Endodermal cell (in vitro differentiated cells): Measurements from ENCODE around the gene KRT34. TPM values are rescaled to one million over a fixed set of nuclear protein-coding genes. Genes with fewer than 3 reads are reported as not detected.

ENCODE experiments used
- DNase-seq: peaks from one replicate; pipeline ENCODE4 v3.0.0-alpha.2; 2017
- H3K27ac ChIP-seq: 2 replicates; pipeline ENCODE4 v1.5.1; 2013; ENCODE audit warnings: mild to moderate bottlenecking, low read depth, low read length, moderate library complexity
- H3K27me3 ChIP-seq: 2 replicates; pipeline ENCODE4 v1.6.1; 2013; ENCODE audit warnings: mild to moderate bottlenecking, low read length, moderate library complexity; ENCODE audit not compliant: insufficient read depth, control insufficient read depth, poor library complexity, severe bottlenecking
- H3K36me3 ChIP-seq: 2 replicates; pipeline ENCODE4 v1.7.0; 2013; ENCODE audit warnings: mild to moderate bottlenecking, low read length, moderate library complexity; ENCODE audit not compliant: control insufficient read depth, insufficient read depth
- H3K4me1 ChIP-seq: one replicate; pipeline ENCODE4 v1.7.0; 2013; ENCODE audit warnings: low read length; ENCODE audit not compliant: control insufficient read depth, insufficient read depth
- H3K4me3 ChIP-seq: 2 replicates; pipeline ENCODE4 v1.5.1; 2013; ENCODE audit warnings: mild to moderate bottlenecking, low read length, moderate library complexity
- H3K9ac ChIP-seq: 2 replicates; pipeline ENCODE4 v1.6.1; 2013; ENCODE audit warnings: mild to moderate bottlenecking, low read length, moderate library complexity; ENCODE audit not compliant: poor library complexity, severe bottlenecking; ENCODE audit errors: extremely low read depth
- H3K9me3 ChIP-seq: 2 replicates; pipeline ENCODE4 v1.6.1; 2013; ENCODE audit warnings: mild to moderate bottlenecking, low read length, moderate library complexity; ENCODE audit not compliant: control insufficient read depth
- H3K27ac Mint-ChIP-seq: 2 replicates; pipeline ENCODE4 v1.8.0; 2020; ENCODE audit warnings: mixed read lengths
- H3K27me3 Mint-ChIP-seq: 2 replicates; pipeline ENCODE4 v1.8.0; 2021; ENCODE audit warnings: mild to moderate bottlenecking, mixed read lengths; ENCODE audit not compliant: insufficient read depth
- H3K36me3 Mint-ChIP-seq: 2 replicates; pipeline ENCODE4 v1.8.0; 2020; ENCODE audit warnings: low read depth, mixed read lengths
- H3K4me1 Mint-ChIP-seq: 2 replicates; pipeline ENCODE4 v1.8.0; 2020; ENCODE audit warnings: mixed read lengths
- H3K4me3 Mint-ChIP-seq: 2 replicates; pipeline ENCODE4 v1.8.0; 2020; ENCODE audit warnings: mild to moderate bottlenecking, moderate library complexity, mixed read lengths
- H3K9me3 Mint-ChIP-seq: 2 replicates; pipeline ENCODE4 v1.8.0; 2020; ENCODE audit warnings: mild to moderate bottlenecking, mixed read lengths
- CTCF ChIP-seq: fragments of 200-600 bp; sonication (generic); conservative IDR thresholded peaks from 2 replicates; pipeline ENCODE4 v1.5.0; 2021; ENCODE audit warnings: antibody characterized with exemption, mild to moderate bottlenecking
- WGBS, 2 experiments: methylation state at CpG; one replicate each; pipeline versions ENCODE4 v1.1.5 to v1.1.7; 2013; ENCODE audit warnings: missing lambda C conversion rate in 2 of 2, mixed read lengths in 1 of 2; ENCODE audit not compliant: insufficient coverage in 1 of 2, insufficient read length in 1 of 2; 5-methylcytosine and 5-hydroxymethylcytosine counted together
- total RNA-seq, 2 donors: library from RNA; stranded (reverse); fragmentation: NEBNext Ultra II Directional in 1 of 2; extraction: Animal tissue kit (Norgen Biotek cat#: 25700) in 1 of 2; gene quantifications; 2 replicates in 1 of 2; 3 replicates in 1 of 2; pipeline ENCODE4 v1.2.1, GENCODE V29; 2021

The KRT34 gene
- total RNA-seq, 2 donors from 2014 or later, result not detected

- no peaks in the 10 kb centered on the region for H3K4me1 ChIP-seq
- DNase-seq, result peak; percentile 32
- no peaks in the 10 kb centered on the region for H3K36me3 Mint-ChIP-seq
- H3K9me3 ChIP-seq, result no peaks in the 10 kb centered on the region
- no peak for TF ChIP-seq CTCF
- H3K27ac ChIP-seq, result no peak overlapping the region
- H3K9ac ChIP-seq, result no peak overlapping the region
- no peaks in the 10 kb centered on the region for H3K4me1 Mint-ChIP-seq
- H3K36me3 ChIP-seq, result no peaks in the 10 kb centered on the region
- WGBS, 2 experiments, result 96 to 98% methylated on average over 6 to 10 of the region's 10 CpGs
- H3K9me3 Mint-ChIP-seq, result no peaks in the 10 kb centered on the region
- no peaks in the 10 kb centered on the region for H3K27me3 ChIP-seq
- no peaks in the 10 kb centered on the region for H3K27me3 Mint-ChIP-seq
- H3K27ac Mint-ChIP-seq, result no peak overlapping the region
- H3K4me3 Mint-ChIP-seq, result no peak overlapping the region
- H3K4me3 ChIP-seq, result no peak overlapping the region
Observed at GRCh38 chr17:41393826-41394225, 11.7 kb upstream of the KRT34 start.

- DNase-seq, result peak; percentile 25
Observed at GRCh38 chr17:41393294-41393693, 11.2 kb upstream of the KRT34 start.

GRCh38 chr17:41392278-41392677 is 10.2 kb upstream of the KRT34 start:
- H3K27ac Mint-ChIP-seq, result no peak overlapping the region
- no peaks in the 10 kb centered on the region for H3K9me3 ChIP-seq
- H3K36me3 Mint-ChIP-seq, result no peaks in the 10 kb centered on the region
- DNase-seq, result peak; percentile 5
- no peaks in the 10 kb centered on the region for H3K36me3 ChIP-seq
- H3K27me3 ChIP-seq, result no peaks in the 10 kb centered on the region
- no peaks in the 10 kb centered on the region for H3K4me1 Mint-ChIP-seq
- no peak overlapping the region for H3K4me3 Mint-ChIP-seq
- H3K4me1 ChIP-seq, result no peaks in the 10 kb centered on the region
- H3K27ac ChIP-seq, result no peak overlapping the region
- TF ChIP-seq CTCF, result no peak
- H3K9me3 Mint-ChIP-seq, result peaks cover 2% of the 10 kb centered on the region
- no peaks in the 10 kb centered on the region for H3K27me3 Mint-ChIP-seq
- no peak overlapping the region for H3K9ac ChIP-seq
- WGBS, 2 experiments, result no CpG with 5 or more reads among the region's 1 CpG
- H3K4me3 ChIP-seq, result no peak overlapping the region

More at GRCh38 chr17:41393294-41393693, 11.2 kb upstream of the KRT34 start:
- no peaks in the 10 kb centered on the region for H3K9me3 ChIP-seq
- H3K27ac ChIP-seq, result no peak overlapping the region
- no peaks in the 10 kb centered on the region for H3K4me1 ChIP-seq
- no peak overlapping the region for H3K27ac Mint-ChIP-seq
- H3K27me3 ChIP-seq, result no peaks in the 10 kb centered on the region
- H3K4me3 ChIP-seq, result no peak overlapping the region
- 87 to 100% methylated on average over 4 to 5 of the region's 5 CpGs for WGBS, 2 experiments
- H3K27me3 Mint-ChIP-seq, result no peaks in the 10 kb centered on the region
- no peaks in the 10 kb centered on the region for H3K36me3 Mint-ChIP-seq
- no peaks in the 10 kb centered on the region for H3K9me3 Mint-ChIP-seq
- no peak for TF ChIP-seq CTCF
- no peaks in the 10 kb centered on the region for H3K36me3 ChIP-seq
- H3K4me1 Mint-ChIP-seq, result no peaks in the 10 kb centered on the region
- no peak overlapping the region for H3K9ac ChIP-seq
- no peak overlapping the region for H3K4me3 Mint-ChIP-seq
